ENCODE measurements around the gene OTULIN. TPM values are rescaled to one million over a fixed set of nuclear protein-coding genes. Genes with fewer than 3 reads are reported as not detected.
A peak's percentile ranks its signal among the peaks of the same experiment; 100 is the strongest.

Gene OTULIN
- polyA plus RNA-seq, 1 donor, result 21.5 TPM

GRCh38 chr5:14667290-14667689 lies 2.8 kb downstream of the OTULIN start:
- no peak for DNase-seq
- Histone ChIP-seq H3K27ac (ENCODE audit: low read length) (no peak overlapping the region), H3K9me3 (ENCODE audit: control insufficient read depth, low read depth, low read length) (no peaks in the 10 kb centered on the region), H3K4me3 (ENCODE audit: low read length) (no peak overlapping the region), H3K36me3 (ENCODE audit: control insufficient read depth, insufficient read depth, low read length) (no peaks in the 10 kb centered on the region), H3K4me1 (ENCODE audit: control insufficient read depth, insufficient read depth, low read length) (peaks cover 30% of the 10 kb centered on the region), H3K27me3 (ENCODE audit: control insufficient read depth, insufficient read depth, low read length) (no peaks in the 10 kb centered on the region)
- 30% methylated on average over 2 of the region's 8 CpGs for WGBS (ENCODE audit: insufficient coverage, low lambda C conversion rate)

GRCh38 chr5:14667770-14668169 lies 3.3 kb downstream of the OTULIN start:
- Histone ChIP-seq H3K36me3 (ENCODE audit: control insufficient read depth, insufficient read depth, low read length) (no peaks in the 10 kb centered on the region), H3K4me3 (ENCODE audit: low read length) (no peak overlapping the region), H3K27ac (ENCODE audit: low read length) (peak overlapping the region; percentile 9), H3K27me3 (ENCODE audit: control insufficient read depth, insufficient read depth, low read length) (no peaks in the 10 kb centered on the region), H3K9me3 (ENCODE audit: control insufficient read depth, low read depth, low read length) (no peaks in the 10 kb centered on the region), H3K4me1 (ENCODE audit: control insufficient read depth, insufficient read depth, low read length) (peaks cover 34% of the 10 kb centered on the region)
- DNase-seq, result no peak
- no CpG with 5 or more reads among the region's 1 CpG for WGBS (ENCODE audit: insufficient coverage, low lambda C conversion rate)

GRCh38 chr5:14668181-14668591 lies 3.7 kb downstream of the OTULIN start:
- Histone ChIP-seq H3K9me3 (ENCODE audit: control insufficient read depth, low read depth, low read length) (no peaks in the 10 kb centered on the region), H3K27ac (ENCODE audit: low read length) (no peak overlapping the region), H3K4me3 (ENCODE audit: low read length) (no peak overlapping the region), H3K36me3 (ENCODE audit: control insufficient read depth, insufficient read depth, low read length) (no peaks in the 10 kb centered on the region), H3K4me1 (ENCODE audit: control insufficient read depth, insufficient read depth, low read length) (peaks cover 37% of the 10 kb centered on the region), H3K27me3 (ENCODE audit: control insufficient read depth, insufficient read depth, low read length) (no peaks in the 10 kb centered on the region)
- no CpG with 5 or more reads among the region's 5 CpGs for WGBS (ENCODE audit: insufficient coverage, low lambda C conversion rate)
- peak in 1 of 2 donors; percentile 70 for DNase-seq

- no peaks in the 10 kb centered on the region for H3K27me3 ChIP-seq (ENCODE audit: control insufficient read depth, insufficient read depth, low read length)
- H3K9me3 ChIP-seq (ENCODE audit: control insufficient read depth, low read depth, low read length), result no peaks in the 10 kb centered on the region
- H3K36me3 ChIP-seq (ENCODE audit: control insufficient read depth, insufficient read depth, low read length), result peaks cover 6% of the 10 kb centered on the region
- H3K27ac ChIP-seq (ENCODE audit: low read length), result no peak overlapping the region
- WGBS (ENCODE audit: insufficient coverage, low lambda C conversion rate), result no CpG with 5 or more reads among the region's 5 CpGs
- no peak for DNase-seq
- no peak overlapping the region for H3K4me3 ChIP-seq (ENCODE audit: low read length)
- H3K4me1 ChIP-seq (ENCODE audit: control insufficient read depth, insufficient read depth, low read length), result peaks cover 35% of the 10 kb centered on the region
These were observed 4.9 kb downstream of the OTULIN start for GRCh38 chr5:14669415-14669814.

GRCh38 chr5:14669975-14670374 lies 5.5 kb downstream of the OTULIN start:
- peaks cover 35% of the 10 kb centered on the region for H3K4me1 ChIP-seq (ENCODE audit: control insufficient read depth, insufficient read depth, low read length)
- H3K9me3 ChIP-seq (ENCODE audit: control insufficient read depth, low read depth, low read length), result no peaks in the 10 kb centered on the region
- no peaks in the 10 kb centered on the region for H3K27me3 ChIP-seq (ENCODE audit: control insufficient read depth, insufficient read depth, low read length)
- no peak overlapping the region for H3K4me3 ChIP-seq (ENCODE audit: low read length)
- no peak for DNase-seq
- H3K27ac ChIP-seq (ENCODE audit: low read length), result no peak overlapping the region
- 60% methylated on average over 1 of the region's 1 CpG for WGBS (ENCODE audit: insufficient coverage, low lambda C conversion rate)
- H3K36me3 ChIP-seq (ENCODE audit: control insufficient read depth, insufficient read depth, low read length), result peaks cover 11% of the 10 kb centered on the region

GRCh38 chr5:14671414-14671813 lies 6.9 kb downstream of the OTULIN start:
- peaks cover 26% of the 10 kb centered on the region for H3K4me1 ChIP-seq (ENCODE audit: control insufficient read depth, insufficient read depth, low read length)
- H3K9me3 ChIP-seq (ENCODE audit: control insufficient read depth, low read depth, low read length), result no peaks in the 10 kb centered on the region
- peaks cover 13% of the 10 kb centered on the region for H3K36me3 ChIP-seq (ENCODE audit: control insufficient read depth, insufficient read depth, low read length)
- DNase-seq, result no peak
- 71% methylated on average over 1 of the region's 2 CpGs for WGBS (ENCODE audit: insufficient coverage, low lambda C conversion rate)
- H3K27me3 ChIP-seq (ENCODE audit: control insufficient read depth, insufficient read depth, low read length), result no peaks in the 10 kb centered on the region
- no peak overlapping the region for H3K27ac ChIP-seq (ENCODE audit: low read length)
- no peak overlapping the region for H3K4me3 ChIP-seq (ENCODE audit: low read length)

GRCh38 chr5:14672082-14672481 lies 7.6 kb downstream of the OTULIN start:
- Histone ChIP-seq H3K36me3 (ENCODE audit: control insufficient read depth, insufficient read depth, low read length) (peaks cover 17% of the 10 kb centered on the region), H3K4me1 (ENCODE audit: control insufficient read depth, insufficient read depth, low read length) (peaks cover 22% of the 10 kb centered on the region), H3K27me3 (ENCODE audit: control insufficient read depth, insufficient read depth, low read length) (no peaks in the 10 kb centered on the region), H3K4me3 (ENCODE audit: low read length) (no peak overlapping the region), H3K9me3 (ENCODE audit: control insufficient read depth, low read depth, low read length) (no peaks in the 10 kb centered on the region), H3K27ac (ENCODE audit: low read length) (no peak overlapping the region)
- DNase-seq, result no peak
- no CpG with 5 or more reads among the region's 4 CpGs for WGBS (ENCODE audit: insufficient coverage, low lambda C conversion rate)

- 40% methylated on average over 1 of the region's 9 CpGs for WGBS (ENCODE audit: insufficient coverage, low lambda C conversion rate)
- Histone ChIP-seq H3K27ac (ENCODE audit: low read length) (peak overlapping the region; percentile 44), H3K9me3 (ENCODE audit: control insufficient read depth, low read depth, low read length) (no peaks in the 10 kb centered on the region), H3K27me3 (ENCODE audit: control insufficient read depth, insufficient read depth, low read length) (no peaks in the 10 kb centered on the region), H3K36me3 (ENCODE audit: control insufficient read depth, insufficient read depth, low read length) (peaks cover 17% of the 10 kb centered on the region), H3K4me1 (ENCODE audit: control insufficient read depth, insufficient read depth, low read length) (peaks cover 22% of the 10 kb centered on the region), H3K4me3 (ENCODE audit: low read length) (no peak overlapping the region)
- peak in 1 of 2 donors; percentile 21 for DNase-seq
These were observed 8.2 kb downstream of the OTULIN start for GRCh38 chr5:14672484-14673394.

GRCh38 chr5:14673443-14673842 lies 8.9 kb downstream of the OTULIN start:
- WGBS (ENCODE audit: insufficient coverage, low lambda C conversion rate), result 90% methylated on average over 3 of the region's 3 CpGs
- DNase-seq, result no peak

GRCh38 chr5:14674983-14675854 lies 10.7 kb downstream of the OTULIN start:
- peaks cover 15% of the 10 kb centered on the region for H3K4me1 ChIP-seq (ENCODE audit: control insufficient read depth, insufficient read depth, low read length)
- H3K27me3 ChIP-seq (ENCODE audit: control insufficient read depth, insufficient read depth, low read length), result no peaks in the 10 kb centered on the region
- H3K27ac ChIP-seq (ENCODE audit: low read length), result no peak overlapping the region
- DNase-seq, result no peak
- H3K4me3 ChIP-seq (ENCODE audit: low read length), result no peak overlapping the region
- peaks cover 33% of the 10 kb centered on the region for H3K36me3 ChIP-seq (ENCODE audit: control insufficient read depth, insufficient read depth, low read length)
- WGBS (ENCODE audit: insufficient coverage, low lambda C conversion rate), result no CpG with 5 or more reads among the region's 8 CpGs
- H3K9me3 ChIP-seq (ENCODE audit: control insufficient read depth, low read depth, low read length), result no peaks in the 10 kb centered on the region

More at GRCh38 chr5:14673443-14673842, 8.9 kb downstream of the OTULIN start:
- no peaks in the 10 kb centered on the region for H3K27me3 ChIP-seq (ENCODE audit: control insufficient read depth, insufficient read depth, low read length)
- H3K4me1 ChIP-seq (ENCODE audit: control insufficient read depth, insufficient read depth, low read length), result peaks cover 16% of the 10 kb centered on the region
- no peaks in the 10 kb centered on the region for H3K9me3 ChIP-seq (ENCODE audit: control insufficient read depth, low read depth, low read length)
- H3K4me3 ChIP-seq (ENCODE audit: low read length), result no peak overlapping the region
- peaks cover 23% of the 10 kb centered on the region for H3K36me3 ChIP-seq (ENCODE audit: control insufficient read depth, insufficient read depth, low read length)
- no peak overlapping the region for H3K27ac ChIP-seq (ENCODE audit: low read length)
